OCI-LY7 (cell line): ENCODE measurements around the gene NXN.
"Not testable (repeated sequence)": the region's sequence is repeated elsewhere in the genome, so short reads cannot be mapped to it uniquely, and the experiment has no call there.

Source experiments
- CTCF ChIP-seq: fragments of 200-600 bp; sonication (generic); conservative IDR thresholded peaks from 2 replicates; pipeline ENCODE4 v1.5.1; 2014; ENCODE audit warnings: mild to moderate bottlenecking, antibody characterized with exemption, low read length, moderate library complexity, mixed read lengths
- EZH2phosphoT487 ChIP-seq: fragments of 200-600 bp; sonication (generic); IDR thresholded peaks from 2 replicates; pipeline ENCODE4 v1.6.1; 2018; ENCODE audit warnings: low read depth, borderline replicate concordance, mild to moderate bottlenecking, mixed run types, antibody characterized with exemption, low read length, moderate library complexity, mixed read lengths

- not testable (repeated sequence) for TF ChIP-seq CTCF, EZH2phosphoT487
Measured at GRCh38 chr17:995324-995723, 15.7 kb upstream of the NXN start.
